GM06990 (cell line): Measurements from ENCODE around the gene OR2B2.

Source experiments
- DNase-seq: peaks from one replicate; pipeline ENCODE4 v3.0.0-alpha.2; 2011; ENCODE audit not compliant: insufficient read length; ENCODE audit errors: extremely low read depth
- H3K27me3 ChIP-seq: replicated peaks from 2 replicates; pipeline ENCODE4 v1.6.0; 2011; ENCODE audit warnings: low read length; ENCODE audit not compliant: control insufficient read depth, insufficient read depth
- H3K36me3 ChIP-seq: 2 replicates; pipeline ENCODE4 v1.5.1; 2011; ENCODE audit warnings: low read length; ENCODE audit not compliant: control insufficient read depth, insufficient read depth
- H3K4me3 ChIP-seq: replicated peaks from 2 replicates; pipeline ENCODE4 v1.5.1; 2011; ENCODE audit warnings: low read depth, mild to moderate bottlenecking, control low read depth, low read length
- TF ChIP-seq, protein P1 (sequence below): IDR thresholded peaks from 2 replicates; pipeline ENCODE4 v1.5.1; 2011; ENCODE audit warnings: low read length, control low read depth, mild to moderate bottlenecking, inconsistent platforms; ENCODE audit not compliant: insufficient read depth, poor library complexity, severe bottlenecking

OR2B2 gene

DNA sequence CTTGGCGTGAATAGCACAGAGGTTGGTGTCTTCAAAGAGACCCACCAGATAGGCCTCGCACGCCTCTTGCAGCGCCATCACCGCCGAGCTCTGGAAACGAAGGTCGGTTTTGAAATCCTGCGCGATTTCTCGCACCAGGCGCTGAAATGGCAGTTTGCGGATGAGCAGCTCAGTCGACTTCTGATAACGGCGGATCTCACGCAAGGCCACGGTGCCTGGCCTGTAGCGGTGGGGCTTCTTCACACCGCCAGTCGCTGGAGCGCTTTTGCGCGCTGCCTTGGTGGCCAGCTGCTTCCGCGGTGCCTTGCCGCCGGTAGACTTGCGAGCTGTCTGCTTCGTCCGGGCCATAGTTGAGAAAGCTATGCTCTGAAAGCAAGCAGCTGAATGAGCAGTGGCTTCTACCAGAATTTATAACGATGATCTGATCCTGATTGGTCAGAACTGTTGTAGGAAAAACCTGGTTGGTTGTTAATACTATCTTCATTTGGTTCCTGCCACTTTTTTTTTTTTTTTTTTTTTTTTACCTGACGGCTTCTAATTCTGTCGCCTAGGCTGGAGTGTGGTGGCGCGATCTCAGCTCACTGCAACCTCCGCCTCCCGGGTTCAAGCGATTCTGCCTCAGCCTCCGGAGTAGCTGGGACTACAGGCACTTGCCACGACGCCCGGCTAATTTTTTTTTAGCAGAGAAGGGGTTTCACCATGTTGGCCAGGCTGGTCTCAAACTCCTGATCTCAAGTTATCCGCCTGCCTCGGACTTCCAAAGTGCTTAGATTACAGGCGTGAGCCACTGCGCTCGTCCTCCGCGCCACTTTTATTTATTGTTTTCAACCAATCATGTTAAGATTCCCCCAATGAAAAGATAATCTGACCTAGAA lies 21.5 kb downstream of the OR2B2 start:
- Histone ChIP-seq H3K27me3 (no peaks in the 10 kb centered on the region), H3K4me3 (peak overlapping the region; percentile 75), H3K36me3 (no peaks in the 10 kb centered on the region)
- peak; percentile 96 for DNase-seq
- TF ChIP-seq, protein P1, sequence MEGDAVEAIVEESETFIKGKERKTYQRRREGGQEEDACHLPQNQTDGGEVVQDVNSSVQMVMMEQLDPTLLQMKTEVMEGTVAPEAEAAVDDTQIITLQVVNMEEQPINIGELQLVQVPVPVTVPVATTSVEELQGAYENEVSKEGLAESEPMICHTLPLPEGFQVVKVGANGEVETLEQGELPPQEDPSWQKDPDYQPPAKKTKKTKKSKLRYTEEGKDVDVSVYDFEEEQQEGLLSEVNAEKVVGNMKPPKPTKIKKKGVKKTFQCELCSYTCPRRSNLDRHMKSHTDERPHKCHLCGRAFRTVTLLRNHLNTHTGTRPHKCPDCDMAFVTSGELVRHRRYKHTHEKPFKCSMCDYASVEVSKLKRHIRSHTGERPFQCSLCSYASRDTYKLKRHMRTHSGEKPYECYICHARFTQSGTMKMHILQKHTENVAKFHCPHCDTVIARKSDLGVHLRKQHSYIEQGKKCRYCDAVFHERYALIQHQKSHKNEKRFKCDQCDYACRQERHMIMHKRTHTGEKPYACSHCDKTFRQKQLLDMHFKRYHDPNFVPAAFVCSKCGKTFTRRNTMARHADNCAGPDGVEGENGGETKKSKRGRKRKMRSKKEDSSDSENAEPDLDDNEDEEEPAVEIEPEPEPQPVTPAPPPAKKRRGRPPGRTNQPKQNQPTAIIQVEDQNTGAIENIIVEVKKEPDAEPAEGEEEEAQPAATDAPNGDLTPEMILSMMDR = peak; percentile 7

DNA sequence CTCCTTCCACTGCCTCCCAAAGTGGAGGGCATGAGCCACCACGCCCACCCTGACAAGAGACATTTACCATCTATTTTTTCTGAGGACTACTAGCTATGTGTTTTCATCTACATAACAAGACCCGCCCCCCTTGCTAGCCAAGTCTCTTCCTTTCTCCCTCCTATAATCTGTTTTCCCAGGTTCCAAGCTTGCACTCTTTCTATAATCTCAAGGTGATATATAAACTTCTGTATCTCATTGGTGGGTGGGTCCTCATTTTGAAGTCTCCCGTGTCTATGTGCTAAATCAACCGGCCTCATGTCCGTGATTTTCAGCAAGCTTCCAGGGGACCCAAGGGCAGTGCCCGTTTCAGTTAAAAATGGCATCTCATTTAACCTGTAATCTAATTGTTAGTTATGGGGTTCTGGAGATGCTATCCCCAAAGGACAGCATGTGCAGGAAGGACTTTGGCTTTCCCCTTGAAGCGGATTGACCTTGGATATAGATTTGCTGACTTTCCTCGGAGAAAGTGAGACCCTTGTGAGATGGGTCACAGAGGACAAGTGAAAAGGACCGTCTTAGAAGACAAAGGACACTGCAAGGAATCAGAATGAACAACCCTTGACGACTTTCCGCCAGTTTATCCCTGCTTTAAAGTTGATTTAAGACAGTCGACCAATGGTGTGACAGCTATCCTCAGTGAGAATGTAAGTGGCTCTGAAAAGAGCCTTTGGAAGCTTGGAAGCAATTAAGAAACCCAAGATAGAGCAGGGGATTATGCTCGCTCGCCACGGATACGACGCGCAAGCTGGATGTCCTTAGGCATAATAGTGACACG lies 22.4 kb downstream of the OR2B2 start:
- TF ChIP-seq, protein P1 = no peak
- Histone ChIP-seq H3K27me3 (no peaks in the 10 kb centered on the region), H3K36me3 (no peaks in the 10 kb centered on the region), H3K4me3 (peak overlapping the region; percentile 42)
- peak; percentile 41 for DNase-seq

DNA sequence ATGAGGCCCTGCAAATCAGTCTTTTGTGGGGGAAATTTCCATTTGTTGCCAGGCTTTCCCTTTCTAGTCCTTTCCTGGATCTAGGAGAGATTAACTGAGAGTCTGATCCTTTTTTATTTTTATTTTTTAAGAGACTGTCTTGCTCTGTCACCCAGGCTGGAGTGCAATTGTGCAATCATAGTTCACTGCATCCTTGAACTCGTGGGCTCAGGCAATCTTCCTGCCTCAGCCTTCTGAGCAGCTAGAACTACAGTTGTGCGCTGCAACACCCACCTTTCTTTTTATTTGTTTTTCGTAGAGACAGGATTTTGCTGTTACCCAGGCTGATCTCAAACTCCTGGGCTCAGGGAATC lies 22.9 kb downstream of the OR2B2 start:
- DNase-seq = no peak
- TF ChIP-seq, protein P1 = no peak
- H3K36me3 ChIP-seq = no peaks in the 10 kb centered on the region

DNA sequence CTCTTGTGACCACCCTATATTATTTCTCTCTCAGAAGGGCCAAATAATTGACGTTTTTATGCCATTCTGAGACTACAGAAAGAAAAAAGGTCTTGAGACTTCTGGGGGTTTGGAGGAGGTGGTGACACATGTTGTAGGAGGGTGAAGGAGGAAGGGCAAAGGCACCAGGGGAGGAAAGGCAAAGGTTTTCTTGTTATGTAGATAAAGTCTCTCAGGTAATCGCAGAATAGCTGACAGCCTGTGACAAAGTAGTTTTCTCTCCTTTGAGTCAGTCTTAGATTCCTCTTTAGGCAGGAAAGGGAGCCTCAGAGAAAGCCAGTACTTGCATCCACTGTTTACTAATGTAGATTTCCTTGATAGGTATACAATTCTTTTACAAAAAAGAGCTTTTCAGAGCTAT lies 23.6 kb downstream of the OR2B2 start:
- DNase-seq = no peak
- no peak overlapping the region for H3K4me3 ChIP-seq
- no peaks in the 10 kb centered on the region for H3K36me3 ChIP-seq
- TF ChIP-seq, protein P1 = no peak
- no peaks in the 10 kb centered on the region for H3K27me3 ChIP-seq

More for the DNA sequence above, 22.9 kb downstream of the OR2B2 start:
- Histone ChIP-seq H3K4me3 (peak overlapping the region; percentile 42; the same call in 1 of the 2 replicates), H3K27me3 (no peaks in the 10 kb centered on the region)

DNA sequence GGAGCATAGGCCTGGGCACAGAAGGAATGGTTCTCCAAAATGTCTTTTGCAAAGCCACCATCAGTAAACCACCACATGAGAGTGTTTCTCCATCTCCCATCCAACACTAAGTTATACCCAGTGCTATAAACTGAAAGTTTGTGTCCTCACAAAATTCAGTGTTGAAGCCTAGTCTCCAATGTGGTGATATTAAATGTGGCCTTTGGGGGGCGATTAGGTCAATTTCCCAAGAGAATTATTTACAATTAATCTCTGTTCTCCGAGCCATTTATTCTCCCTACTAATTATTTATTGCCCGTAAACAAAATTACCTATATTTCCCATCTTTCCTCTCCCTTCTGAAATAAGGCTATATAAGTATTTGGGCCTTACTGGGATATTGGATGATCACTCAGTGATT lies 26.1 kb downstream of the OR2B2 start:
- no peaks in the 10 kb centered on the region for H3K27me3 ChIP-seq
- no peak for DNase-seq
- H3K36me3 ChIP-seq = no peaks in the 10 kb centered on the region
- TF ChIP-seq, protein P1 = no peak
- H3K4me3 ChIP-seq = no peak overlapping the region
